ENCODE results near the gene RGS9. TPM values are rescaled to one million over a fixed set of nuclear protein-coding genes. Genes with fewer than 3 reads are reported as not detected.

Gene RGS9
- total and polyA plus RNA-seq, 10 of the 15 experiments (the other 5 are each of a cell fraction or from before 2014, with no cell fraction given), result 1.1 to 10.6 (median 5.6) TPM

GRCh38 chr17:65097110-65097509 lies 40.1 kb upstream of the RGS9 start:
- intact Hi-C loops (cut with micrococcal nuclease; ENCODE audit: unreplicated experiment), result no loop called here
- H4K20me1 ChIP-seq (ENCODE audit: control insufficient read depth, insufficient read depth), result no peaks in the 10 kb centered on the region
- no peaks in the 10 kb centered on the region for H3K79me2 ChIP-seq (ENCODE audit: control insufficient read depth, insufficient read depth, low read length)
- no peak overlapping the region for H3K27ac ChIP-seq (ENCODE audit: control insufficient read depth, insufficient read depth)
- 93% methylated on average over 2 of the region's 2 CpGs for WGBS (ENCODE audit: insufficient coverage, insufficient replicate concordance, low lambda C conversion rate, missing lambda C conversion rate)
- H3K4me3 ChIP-seq, result no peak overlapping the region
- H3K27me3 ChIP-seq (replicated peaks in 1 of 2; ENCODE audit: control insufficient read depth in 2 of 2, insufficient read depth in 2 of 2, low read length in 1 of 2), result no peaks in the 10 kb centered on the region
- no peak for FAIRE-seq
- SMC1A ChIA-PET (ENCODE audit: uncharacterized antibody, unreplicated experiment), result no interaction called here
- no peaks in the 10 kb centered on the region for H3K9me3 ChIP-seq (replicated peaks; ENCODE audit: control insufficient read depth, insufficient read depth, low read length)
- RAD21 ChIA-PET (ENCODE audit: unreplicated experiment), result no interaction called here
- H3K36me3 ChIP-seq (ENCODE audit: control insufficient read depth in 2 of 2, insufficient read depth in 2 of 2, low read length in 1 of 2), result no peaks in the 10 kb centered on the region
- in situ Hi-C loops (cut with MboI), result no loop called here
- no peak overlapping the region for H3K9ac ChIP-seq (ENCODE audit: control insufficient read depth, insufficient read depth, low read length)
- no TSS peak for BruUV-seq (replicated peaks)
- H3K4me2 ChIP-seq (ENCODE audit: control insufficient read depth, insufficient read depth), result no peak overlapping the region
- CTCF ChIA-PET, result interaction anchor here (0.9 to 3.4 kb wide), 3 partner anchors 27 to 137 kb away, joined by 3 to 13 read pairs (median 4); no protein-coding TSS in a partner anchor
- ATAC-seq, result no peak
- no peak overlapping the region for H2AFZ ChIP-seq (ENCODE audit: control insufficient read depth, low read depth, low read length)
- POLR2A ChIA-PET, result interaction anchor here (0.5 kb wide), 1 partner anchor 20 kb away, joined by 7 read pairs; no protein-coding TSS in a partner anchor
- peaks cover 12% of the 10 kb centered on the region for H3K4me1 ChIP-seq (ENCODE audit: control insufficient read depth, insufficient read depth, low read length)
- no peak for DNase-seq (ENCODE audit: low read depth, low spot score)
- TF ChIP-seq RFX5 (IDR thresholded peaks at IDR 0.05; ENCODE audit: low read depth, low read length) (no peak), YY1 (IDR thresholded peaks at IDR 0.05; ENCODE audit: low read depth, low read length) (no peak), BACH1 (IDR thresholded peaks at IDR 0.05; ENCODE audit: borderline replicate concordance) (no peak), RB1 (IDR thresholded peaks at IDR 0.05; ENCODE audit: borderline replicate concordance) (no peak), KLF5 (IDR thresholded peaks at IDR 0.05; ENCODE audit: partially characterized antibody) (no peak), EGR1 (IDR thresholded peaks at IDR 0.05; ENCODE audit: borderline replicate concordance in 1 of 2, low read depth in 2 of 2, low read length in 2 of 2) (no peak), CBX3 (IDR thresholded peaks at IDR 0.05; ENCODE audit: borderline replicate concordance, low read depth) (no peak), ZNF592 (IDR thresholded peaks at IDR 0.05) (no peak), MEF2A (IDR thresholded peaks at IDR 0.05; ENCODE audit: insufficient read depth, low read depth, low read length) (no peak)
- TF ChIP-seq, protein P1, sequence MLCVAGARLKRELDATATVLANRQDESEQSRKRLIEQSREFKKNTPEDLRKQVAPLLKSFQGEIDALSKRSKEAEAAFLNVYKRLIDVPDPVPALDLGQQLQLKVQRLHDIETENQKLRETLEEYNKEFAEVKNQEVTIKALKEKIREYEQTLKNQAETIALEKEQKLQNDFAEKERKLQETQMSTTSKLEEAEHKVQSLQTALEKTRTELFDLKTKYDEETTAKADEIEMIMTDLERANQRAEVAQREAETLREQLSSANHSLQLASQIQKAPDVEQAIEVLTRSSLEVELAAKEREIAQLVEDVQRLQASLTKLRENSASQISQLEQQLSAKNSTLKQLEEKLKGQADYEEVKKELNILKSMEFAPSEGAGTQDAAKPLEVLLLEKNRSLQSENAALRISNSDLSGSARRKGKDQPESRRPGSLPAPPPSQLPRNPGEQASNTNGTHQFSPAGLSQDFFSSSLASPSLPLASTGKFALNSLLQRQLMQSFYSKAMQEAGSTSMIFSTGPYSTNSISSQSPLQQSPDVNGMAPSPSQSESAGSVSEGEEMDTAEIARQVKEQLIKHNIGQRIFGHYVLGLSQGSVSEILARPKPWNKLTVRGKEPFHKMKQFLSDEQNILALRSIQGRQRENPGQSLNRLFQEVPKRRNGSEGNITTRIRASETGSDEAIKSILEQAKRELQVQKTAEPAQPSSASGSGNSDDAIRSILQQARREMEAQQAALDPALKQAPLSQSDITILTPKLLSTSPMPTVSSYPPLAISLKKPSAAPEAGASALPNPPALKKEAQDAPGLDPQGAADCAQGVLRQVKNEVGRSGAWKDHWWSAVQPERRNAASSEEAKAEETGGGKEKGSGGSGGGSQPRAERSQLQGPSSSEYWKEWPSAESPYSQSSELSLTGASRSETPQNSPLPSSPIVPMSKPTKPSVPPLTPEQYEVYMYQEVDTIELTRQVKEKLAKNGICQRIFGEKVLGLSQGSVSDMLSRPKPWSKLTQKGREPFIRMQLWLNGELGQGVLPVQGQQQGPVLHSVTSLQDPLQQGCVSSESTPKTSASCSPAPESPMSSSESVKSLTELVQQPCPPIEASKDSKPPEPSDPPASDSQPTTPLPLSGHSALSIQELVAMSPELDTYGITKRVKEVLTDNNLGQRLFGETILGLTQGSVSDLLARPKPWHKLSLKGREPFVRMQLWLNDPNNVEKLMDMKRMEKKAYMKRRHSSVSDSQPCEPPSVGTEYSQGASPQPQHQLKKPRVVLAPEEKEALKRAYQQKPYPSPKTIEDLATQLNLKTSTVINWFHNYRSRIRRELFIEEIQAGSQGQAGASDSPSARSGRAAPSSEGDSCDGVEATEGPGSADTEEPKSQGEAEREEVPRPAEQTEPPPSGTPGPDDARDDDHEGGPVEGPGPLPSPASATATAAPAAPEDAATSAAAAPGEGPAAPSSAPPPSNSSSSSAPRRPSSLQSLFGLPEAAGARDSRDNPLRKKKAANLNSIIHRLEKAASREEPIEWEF (IDR thresholded peaks at IDR 0.05; ENCODE audit: insufficient replicate concordance, low read depth, low read length), result no peak
- TF ChIP-seq, protein P2, sequence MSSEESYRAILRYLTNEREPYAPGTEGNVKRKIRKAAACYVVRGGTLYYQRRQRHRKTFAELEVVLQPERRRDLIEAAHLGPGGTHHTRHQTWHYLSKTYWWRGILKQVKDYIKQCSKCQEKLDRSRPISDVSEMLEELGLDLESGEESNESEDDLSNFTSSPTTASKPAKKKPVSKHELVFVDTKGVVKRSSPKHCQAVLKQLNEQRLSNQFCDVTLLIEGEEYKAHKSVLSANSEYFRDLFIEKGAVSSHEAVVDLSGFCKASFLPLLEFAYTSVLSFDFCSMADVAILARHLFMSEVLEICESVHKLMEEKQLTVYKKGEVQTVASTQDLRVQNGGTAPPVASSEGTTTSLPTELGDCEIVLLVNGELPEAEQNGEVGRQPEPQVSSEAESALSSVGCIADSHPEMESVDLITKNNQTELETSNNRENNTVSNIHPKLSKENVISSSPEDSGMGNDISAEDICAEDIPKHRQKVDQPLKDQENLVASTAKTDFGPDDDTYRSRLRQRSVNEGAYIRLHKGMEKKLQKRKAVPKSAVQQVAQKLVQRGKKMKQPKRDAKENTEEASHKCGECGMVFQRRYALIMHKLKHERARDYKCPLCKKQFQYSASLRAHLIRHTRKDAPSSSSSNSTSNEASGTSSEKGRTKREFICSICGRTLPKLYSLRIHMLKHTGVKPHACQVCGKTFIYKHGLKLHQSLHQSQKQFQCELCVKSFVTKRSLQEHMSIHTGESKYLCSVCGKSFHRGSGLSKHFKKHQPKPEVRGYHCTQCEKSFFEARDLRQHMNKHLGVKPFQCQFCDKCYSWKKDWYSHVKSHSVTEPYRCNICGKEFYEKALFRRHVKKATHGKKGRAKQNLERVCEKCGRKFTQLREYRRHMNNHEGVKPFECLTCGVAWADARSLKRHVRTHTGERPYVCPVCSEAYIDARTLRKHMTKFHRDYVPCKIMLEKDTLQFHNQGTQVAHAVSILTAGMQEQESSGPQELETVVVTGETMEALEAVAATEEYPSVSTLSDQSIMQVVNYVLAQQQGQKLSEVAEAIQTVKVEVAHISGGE (CRISPR knock-in tag; IDR thresholded peaks at IDR 0.05), result no peak

Measured in GM12878 (cell line).